ES-I3 (cell line): ENCODE data around the gene HBP1.
A peak's percentile ranks its signal among the peaks of the same experiment; 100 is the strongest.
"Not testable (repeated sequence)": the region's sequence is repeated elsewhere in the genome, so short reads cannot be mapped to it uniquely, and the experiment has no call there.

Experiments
- H3K36me3 ChIP-seq: 2 replicates; pipeline ENCODE4 v1.6.1; 2013; ENCODE audit warnings: mild to moderate bottlenecking, low read length, control low read depth, moderate library complexity; ENCODE audit not compliant: insufficient read depth
- H3K4me1 ChIP-seq: 2 replicates; pipeline ENCODE4 v1.6.1; 2013; ENCODE audit warnings: mild to moderate bottlenecking, control low read depth, low read length; ENCODE audit not compliant: insufficient read depth
- H3K9ac ChIP-seq: 2 replicates; pipeline ENCODE4 v1.6.1; 2013; ENCODE audit warnings: low read depth, mild to moderate bottlenecking, low read length, moderate library complexity
- H3K9me3 ChIP-seq: 2 replicates; pipeline ENCODE4 v1.6.1; 2013; ENCODE audit warnings: mild to moderate bottlenecking, low read length, moderate library complexity; ENCODE audit not compliant: control insufficient read depth, insufficient read depth

Gene HBP1

DNA sequence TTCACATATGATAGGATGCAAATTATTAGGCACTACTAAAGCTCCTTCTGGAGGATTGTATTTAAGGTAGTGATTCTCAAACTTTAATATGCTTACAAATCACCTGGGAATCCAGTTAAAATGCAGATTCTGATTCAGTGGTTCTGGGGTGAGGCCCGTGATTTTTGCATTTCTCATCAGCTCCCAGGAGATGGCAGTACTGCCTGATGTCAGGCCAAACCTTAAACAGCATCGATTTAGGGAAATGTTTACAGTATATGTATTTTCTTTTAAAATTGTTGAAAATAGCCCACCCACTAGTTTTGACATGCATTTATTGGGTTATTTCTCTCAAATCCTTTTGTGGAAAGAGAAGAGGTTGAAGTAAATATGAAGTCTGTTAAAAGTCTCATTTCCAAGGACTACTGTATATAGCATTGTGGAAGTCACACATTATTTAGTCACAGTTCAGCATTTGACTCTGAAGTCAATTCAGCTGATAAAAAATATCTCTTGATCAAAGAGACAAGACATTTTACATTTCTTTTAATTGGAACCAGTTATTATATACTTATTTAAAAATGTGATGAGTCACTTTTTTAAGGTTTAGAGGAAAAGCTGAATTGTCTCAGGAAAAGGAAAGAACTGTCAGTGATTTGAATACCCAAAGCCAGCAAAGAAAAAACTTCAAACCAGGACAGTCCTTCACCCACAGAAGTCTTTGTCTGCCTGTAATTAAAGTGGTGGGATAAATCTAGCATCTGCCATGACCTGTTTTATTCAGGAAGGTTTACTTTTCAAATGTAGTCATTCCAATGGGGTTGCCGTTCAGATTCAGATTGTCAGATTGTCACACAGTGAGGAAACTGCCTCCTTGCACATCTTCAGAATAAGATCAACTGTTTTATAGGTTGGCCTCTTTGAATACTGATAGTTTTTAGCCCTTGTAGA is 21.1 kb upstream of the HBP1 start:
- Histone ChIP-seq H3K9ac (peak overlapping the region; percentile 4; the same call in 1 of the 2 replicates), H3K36me3 (no peaks in the 10 kb centered on the region), H3K4me1 (peaks cover 3% of the 10 kb centered on the region), H3K9me3 (no peaks in the 10 kb centered on the region)

DNA sequence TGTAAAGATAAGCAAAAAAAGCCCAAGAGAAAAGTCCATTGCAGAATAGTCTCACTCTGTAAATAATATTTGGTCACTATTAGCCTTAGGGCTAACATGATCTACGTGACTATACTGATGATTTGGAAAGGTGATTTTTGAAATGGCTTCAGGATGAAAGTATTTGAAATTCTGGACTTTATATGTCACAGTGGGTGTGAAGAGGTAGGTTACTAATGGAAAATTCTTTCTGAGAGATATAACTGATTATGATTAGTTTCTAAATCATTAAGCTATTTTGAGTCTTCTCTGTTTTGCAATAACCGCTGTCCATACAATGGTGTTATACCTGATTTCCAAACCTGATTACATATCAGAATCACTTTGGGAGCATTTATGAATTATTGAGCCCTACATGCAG is 20.1 kb upstream of the HBP1 start:
- peaks cover 3% of the 10 kb centered on the region for H3K4me1 ChIP-seq
- H3K9me3 ChIP-seq = no peaks in the 10 kb centered on the region
- no peak overlapping the region for H3K9ac ChIP-seq
- no peaks in the 10 kb centered on the region for H3K36me3 ChIP-seq

DNA sequence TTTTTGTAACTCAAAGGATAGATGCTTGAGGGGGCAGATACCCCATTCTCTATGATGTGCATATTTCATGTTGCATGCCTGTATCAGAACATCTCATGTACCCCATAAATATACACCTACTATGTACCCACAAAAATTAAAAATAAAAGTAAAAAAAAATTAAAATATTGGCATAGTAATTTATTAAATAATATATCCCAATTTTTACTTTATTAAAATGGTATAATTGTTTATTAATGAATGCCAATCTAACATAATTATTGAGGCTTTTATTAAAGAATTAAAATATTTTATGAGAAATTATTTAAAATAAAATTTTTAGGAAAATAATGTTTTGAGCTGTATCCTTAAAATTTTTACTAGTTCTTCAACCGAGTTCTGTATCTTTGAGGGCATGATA is 18.9 kb upstream of the HBP1 start:
- H3K9me3 ChIP-seq = no peaks in the 10 kb centered on the region
- H3K9ac ChIP-seq = no peak overlapping the region
- H3K4me1 ChIP-seq = peaks cover 2% of the 10 kb centered on the region
- no peaks in the 10 kb centered on the region for H3K36me3 ChIP-seq

DNA sequence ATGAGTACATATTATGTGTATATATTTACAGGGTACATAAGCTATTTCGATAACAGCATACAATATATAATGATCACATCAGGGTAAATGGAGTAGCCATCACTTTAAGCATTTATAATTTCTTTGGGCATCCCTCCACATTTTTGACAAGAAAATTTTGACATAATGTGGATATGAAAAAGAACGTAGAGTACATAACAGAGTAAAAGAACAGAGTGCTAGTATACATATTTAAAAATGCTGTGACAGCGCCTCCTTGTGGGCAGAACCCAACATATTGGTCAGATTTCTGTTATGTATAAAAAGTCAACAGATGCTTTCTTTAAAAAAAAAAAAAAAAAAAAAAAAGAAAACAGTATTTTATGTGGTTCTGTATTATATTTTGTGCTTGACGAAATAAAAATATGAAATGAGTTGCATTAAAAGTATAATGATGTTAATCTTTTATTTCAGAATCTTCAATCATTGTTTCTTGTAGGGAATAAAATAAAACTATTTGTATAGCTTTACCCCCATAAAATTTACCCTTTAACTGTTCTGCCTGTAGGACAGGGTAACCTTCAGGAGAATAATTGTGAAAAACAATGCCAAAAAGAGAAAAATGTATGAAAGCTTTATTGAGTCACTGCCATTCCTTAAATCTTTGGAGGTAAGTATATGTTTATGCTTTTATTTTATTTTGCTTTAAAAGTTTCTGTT is 18.3 kb upstream of the HBP1 start:
- H3K4me1 ChIP-seq = no peaks in the 10 kb centered on the region; the same call in 1 of the 2 replicates
- H3K9me3 ChIP-seq = no peaks in the 10 kb centered on the region
- H3K36me3 ChIP-seq = no peaks in the 10 kb centered on the region
- H3K9ac ChIP-seq = no peak overlapping the region

DNA sequence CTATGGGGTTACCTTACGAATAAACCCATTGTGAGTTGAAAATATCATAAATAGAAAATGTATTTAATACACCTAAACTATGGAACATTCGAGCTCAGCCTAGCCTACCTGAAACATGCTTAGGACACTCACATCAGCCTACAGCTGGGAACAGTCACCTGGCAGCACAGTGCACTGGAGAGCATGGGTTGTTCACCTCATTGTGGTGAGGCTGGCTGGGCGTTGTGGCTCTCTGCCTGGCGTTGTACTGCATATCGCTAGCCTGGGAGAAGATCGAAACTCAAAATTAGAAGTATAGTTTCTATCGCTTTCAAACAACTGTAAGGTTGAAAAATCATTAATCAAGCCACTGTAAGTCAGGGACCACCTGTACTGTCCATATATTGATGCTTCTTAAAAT is 17.3 kb upstream of the HBP1 start:
- H3K9ac ChIP-seq = no peak overlapping the region
- H3K4me1 ChIP-seq = no peaks in the 10 kb centered on the region; the same call in 1 of the 2 replicates
- H3K36me3 ChIP-seq = no peaks in the 10 kb centered on the region
- H3K9me3 ChIP-seq = no peaks in the 10 kb centered on the region

DNA sequence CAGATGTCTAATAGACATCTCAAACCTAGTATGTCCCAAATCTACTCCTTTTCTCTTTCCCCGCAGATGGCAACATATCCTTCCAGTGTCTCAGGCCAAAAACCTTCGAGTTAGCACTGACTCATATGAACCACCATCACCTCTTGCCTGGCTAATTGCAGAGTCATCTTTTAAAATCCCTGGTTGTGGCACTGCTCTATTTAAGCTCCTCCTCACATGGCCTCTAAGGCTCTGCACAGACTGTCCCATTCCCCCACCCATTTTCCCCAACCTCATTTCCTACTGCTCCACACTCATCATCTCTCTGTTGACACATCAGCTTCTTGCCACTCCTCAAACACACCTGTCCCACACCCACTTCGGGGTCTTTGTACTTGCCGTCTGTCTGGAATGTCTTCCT is 16.8 kb upstream of the HBP1 start:
- Histone ChIP-seq H3K36me3 (no peaks in the 10 kb centered on the region), H3K4me1 (no peaks in the 10 kb centered on the region; the same call in 1 of the 2 replicates), H3K9me3 (no peaks in the 10 kb centered on the region)

DNA sequence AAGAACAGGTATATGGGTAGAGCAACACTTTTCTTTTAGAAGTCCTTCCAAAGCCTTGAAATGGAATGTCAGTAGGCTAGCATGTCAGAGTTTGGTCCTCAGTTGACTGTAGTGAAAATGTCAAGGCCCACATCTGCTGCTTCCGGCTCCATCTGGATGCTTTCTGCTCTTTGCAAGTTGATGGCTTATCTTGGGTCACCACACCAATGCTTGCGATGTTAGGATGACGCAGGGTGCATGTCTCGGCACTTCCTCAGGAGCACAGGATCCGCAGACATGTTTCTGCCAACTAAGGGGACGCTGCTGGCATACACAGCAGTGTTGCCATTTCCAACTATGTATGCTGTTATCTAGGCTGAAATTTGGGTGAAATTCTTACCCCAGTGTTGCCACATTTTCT is 14.0 kb upstream of the HBP1 start:
- no peaks in the 10 kb centered on the region for H3K9me3 ChIP-seq
- no peak overlapping the region for H3K9ac ChIP-seq
- H3K4me1 ChIP-seq = no peaks in the 10 kb centered on the region
- 0 out of 2 replicates have a peak, but pooled peaks cover 4% of the 10 kb centered on the region for H3K36me3 ChIP-seq

More for the DNA sequence above, 16.8 kb upstream of the HBP1 start:
- no peak overlapping the region for H3K9ac ChIP-seq

DNA sequence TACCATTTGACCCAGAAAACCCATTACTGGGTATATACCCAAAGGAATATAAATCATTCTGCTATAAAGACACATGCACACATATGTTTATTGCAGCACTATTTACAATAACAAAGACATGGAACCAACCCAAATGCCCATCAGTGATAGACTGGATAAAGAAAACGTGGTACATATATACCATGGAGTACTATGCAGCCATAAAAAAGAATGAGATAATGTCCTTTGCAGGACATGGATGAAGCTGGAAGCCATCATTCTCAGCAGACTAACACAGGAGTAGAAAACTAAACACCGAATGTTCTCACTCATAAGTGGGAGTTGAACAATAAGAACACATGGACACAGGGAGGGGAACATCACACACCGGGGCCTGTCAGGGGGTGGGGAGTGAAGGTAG is 13.1 kb upstream of the HBP1 start:
- not testable (repeated sequence) for H3K9ac ChIP-seq, H3K36me3 ChIP-seq, H3K9me3 ChIP-seq, H3K4me1 ChIP-seq

DNA sequence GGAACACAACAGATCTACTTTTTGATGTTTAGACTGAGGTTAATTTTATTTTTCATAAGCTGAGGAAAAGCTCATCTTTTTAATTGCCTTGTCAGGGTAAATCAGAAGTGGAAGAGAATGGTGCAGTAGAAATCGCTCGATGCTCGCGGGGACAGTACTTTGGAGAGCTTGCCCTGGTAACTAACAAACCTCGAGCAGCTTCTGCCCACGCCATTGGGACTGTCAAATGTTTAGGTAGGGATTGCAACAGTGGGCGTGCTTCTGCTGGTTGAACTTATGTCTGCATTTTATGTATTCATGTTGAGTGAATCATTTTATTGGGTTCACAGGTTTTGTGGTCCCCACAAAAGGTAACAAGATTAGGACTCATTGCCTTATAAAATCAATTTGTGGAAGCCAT is 11.7 kb upstream of the HBP1 start:
- H3K36me3 ChIP-seq = 0 out of 2 replicates have a peak, but pooled peaks cover 4% of the 10 kb centered on the region
- no peaks in the 10 kb centered on the region for H3K9me3 ChIP-seq
- no peak overlapping the region for H3K9ac ChIP-seq
- no peaks in the 10 kb centered on the region for H3K4me1 ChIP-seq

DNA sequence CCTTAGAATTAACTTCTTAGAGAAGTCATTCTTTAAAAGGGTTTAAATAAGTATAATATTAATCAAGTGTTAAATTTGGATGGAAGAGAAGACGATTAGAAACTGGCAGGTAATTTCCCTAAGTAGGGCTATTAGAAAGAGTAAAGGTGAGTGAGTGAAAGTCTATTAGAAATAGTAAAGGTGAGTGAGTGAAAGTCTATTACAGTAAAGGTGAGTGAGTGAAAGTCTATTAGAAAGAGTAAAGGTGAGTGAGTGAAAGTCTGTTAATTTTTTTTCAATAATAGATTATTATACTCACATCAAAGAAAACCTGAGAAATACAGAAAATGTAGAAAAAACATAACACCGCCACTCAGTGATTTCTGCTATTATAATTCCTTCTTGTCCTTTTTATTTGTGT is 10.8 kb upstream of the HBP1 start:
- H3K36me3 ChIP-seq = 0 out of 2 replicates have a peak, but pooled peaks cover 4% of the 10 kb centered on the region
- H3K9ac ChIP-seq = no peak overlapping the region
- no peaks in the 10 kb centered on the region for H3K9me3 ChIP-seq
- H3K4me1 ChIP-seq = no peaks in the 10 kb centered on the region

DNA sequence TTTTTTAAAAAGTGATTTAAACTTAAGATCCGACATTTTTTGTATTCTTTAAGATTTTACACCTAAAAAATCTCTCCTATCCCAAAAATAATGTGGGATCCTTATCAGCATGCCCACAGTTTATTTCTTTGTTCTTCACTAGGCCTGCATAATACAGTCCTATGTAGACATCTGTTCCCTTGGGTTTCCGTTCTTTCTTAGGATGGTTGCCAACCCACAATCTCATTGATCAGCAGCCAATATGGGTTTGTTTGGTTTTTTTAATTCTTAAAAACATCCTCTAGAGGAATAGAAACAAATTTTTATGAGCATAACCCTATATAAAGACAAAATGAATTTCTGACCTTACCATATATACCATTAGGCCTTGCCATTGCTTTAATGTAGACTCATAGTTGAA is 8.4 kb upstream of the HBP1 start:
- H3K4me1 ChIP-seq = no peaks in the 10 kb centered on the region

DNA sequence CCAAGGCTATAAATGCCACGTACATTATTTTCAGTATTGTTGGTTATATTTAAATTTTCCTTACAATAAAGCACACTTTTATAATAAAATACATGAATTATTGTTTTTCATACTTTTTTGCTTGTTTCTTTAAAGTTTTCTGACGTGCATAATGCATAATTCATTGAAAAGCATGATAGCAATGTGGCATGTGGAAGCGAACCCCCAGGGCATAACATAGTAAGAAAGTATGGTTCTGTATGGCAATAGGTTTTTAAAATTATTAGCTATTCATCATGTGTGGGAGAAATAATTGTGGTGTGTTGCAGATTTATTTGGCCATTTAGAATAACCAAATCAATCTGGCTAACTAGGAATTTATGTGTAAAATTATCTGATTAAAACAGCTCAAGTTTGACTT is 7.4 kb upstream of the HBP1 start:
- H3K4me1 ChIP-seq = no peaks in the 10 kb centered on the region
- H3K36me3 ChIP-seq = 0 out of 2 replicates have a peak, but pooled peaks cover 4% of the 10 kb centered on the region
- no peak overlapping the region for H3K9ac ChIP-seq
- H3K9me3 ChIP-seq = no peaks in the 10 kb centered on the region

More for the DNA sequence above, 8.4 kb upstream of the HBP1 start:
- Histone ChIP-seq H3K9ac (no peak overlapping the region), H3K9me3 (no peaks in the 10 kb centered on the region), H3K36me3 (0 out of 2 replicates have a peak, but pooled peaks cover 4% of the 10 kb centered on the region)

DNA sequence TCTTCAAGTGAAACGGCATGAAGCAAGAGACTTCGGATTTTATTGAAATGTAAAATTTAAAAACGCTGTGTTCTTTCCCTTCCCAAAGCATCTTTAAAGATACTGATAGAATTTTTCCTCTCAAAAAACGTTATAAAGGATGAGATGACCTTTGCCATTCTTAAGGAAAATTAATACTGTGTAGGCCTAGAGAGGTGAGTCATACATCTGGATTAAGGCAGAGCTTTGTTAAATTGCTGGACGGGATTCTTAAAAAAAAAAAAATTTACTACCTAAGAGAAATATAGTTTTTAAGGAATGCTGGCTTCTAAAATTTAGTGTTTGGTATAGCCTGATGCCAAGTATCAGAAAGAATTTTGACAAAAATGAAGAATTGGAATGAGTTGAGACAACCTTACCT is 6.3 kb upstream of the HBP1 start:
- Histone ChIP-seq H3K9ac (no peak overlapping the region), H3K36me3 (0 out of 2 replicates have a peak, but pooled peaks cover 4% of the 10 kb centered on the region), H3K9me3 (no peaks in the 10 kb centered on the region), H3K4me1 (no peaks in the 10 kb centered on the region)

DNA sequence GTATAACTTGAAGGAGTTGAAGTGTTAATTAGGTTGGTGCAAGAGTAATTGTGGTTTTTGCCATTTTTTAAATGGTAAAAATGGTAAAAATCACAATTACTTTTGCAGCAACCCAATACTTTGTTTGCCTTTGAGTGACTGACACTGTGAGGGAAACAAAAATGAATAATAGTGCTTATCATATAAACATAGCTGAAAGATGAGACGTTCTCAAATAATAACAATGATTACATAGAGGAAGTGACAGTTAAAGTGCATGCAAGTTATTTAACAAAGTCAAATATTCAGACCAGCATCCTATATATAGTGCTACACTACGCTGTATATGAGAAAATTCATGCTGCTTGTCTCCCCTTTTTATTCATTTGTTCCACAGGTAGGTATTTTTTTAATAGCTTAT is 4.7 kb upstream of the HBP1 start:
- no peaks in the 10 kb centered on the region for H3K4me1 ChIP-seq
- no peaks in the 10 kb centered on the region for H3K9me3 ChIP-seq
- H3K36me3 ChIP-seq = 0 out of 2 replicates have a peak, but pooled peaks cover 4% of the 10 kb centered on the region
- H3K9ac ChIP-seq = no peak overlapping the region

DNA sequence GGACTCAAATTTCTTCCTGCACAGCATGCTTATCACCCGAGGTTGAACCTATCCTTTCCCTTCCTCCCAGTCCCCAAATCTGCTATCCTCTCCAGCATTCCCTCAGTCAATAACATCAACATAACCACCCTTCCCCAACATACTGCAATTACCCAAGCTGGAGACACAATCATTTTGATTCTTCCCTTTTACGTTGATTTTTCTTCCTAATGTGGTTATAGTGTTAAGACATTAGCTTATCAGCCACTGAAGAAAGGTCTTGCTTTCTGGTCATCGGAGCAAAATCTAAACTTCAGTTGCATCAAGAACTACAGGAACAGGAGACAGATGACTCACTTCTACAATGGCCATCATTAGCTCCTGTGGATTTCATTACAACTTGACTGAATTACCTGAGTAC is 3.5 kb upstream of the HBP1 start:
- Histone ChIP-seq H3K4me1 (no peaks in the 10 kb centered on the region), H3K9ac (no peak overlapping the region), H3K9me3 (no peaks in the 10 kb centered on the region), H3K36me3 (no peaks in the 10 kb centered on the region)
